CD14-positive monocyte (primary cell): ENCODE measurements around the gene CNGA3. TPM values are rescaled to one million over a fixed set of nuclear protein-coding genes. Genes with fewer than 3 reads are reported as not detected.

Source experiments
- DNase-seq, 3 donors: peaks; one replicate each; pipeline ENCODE4 v3.0.0-alpha.2; 2011 to 2022
- H2AFZ ChIP-seq: 2 replicates; pipeline ENCODE4 v1.6.0; 2012; ENCODE audit warnings: mild to moderate bottlenecking, low read depth, low read length, inconsistent platforms; ENCODE audit not compliant: insufficient read depth, poor library complexity, severe bottlenecking
- H3K27ac ChIP-seq, 2 donors: 1 replicate in 1 of 2; 2 replicates in 1 of 2; pipeline ENCODE4 v1.5.1; 2012 to 2013; ENCODE audit warnings: low read length in 2 of 2, control low read depth in 1 of 2, inconsistent platforms in 1 of 2, low read depth in 1 of 2, mild to moderate bottlenecking in 1 of 2
- H3K27me3 ChIP-seq, 2 donors: one replicate each; pipeline versions ENCODE4 v1.6.0 to v1.6.1; 2011 to 2013; ENCODE audit warnings: low read length in 2 of 2; ENCODE audit not compliant: control insufficient read depth in 2 of 2, insufficient read depth in 2 of 2
- H3K36me3 ChIP-seq, 2 donors: replicated peaks in 1 of 2; 1 replicate in 1 of 2; 2 replicates in 1 of 2; pipeline versions ENCODE4 v1.5.1 to v1.6.1; 2012 to 2013; ENCODE audit warnings: low read length in 2 of 2, control low read depth in 1 of 2, inconsistent platforms in 1 of 2, mild to moderate bottlenecking in 1 of 2; ENCODE audit not compliant: insufficient read depth in 2 of 2, control insufficient read depth in 1 of 2
- H3K4me1 ChIP-seq, 2 donors: 1 replicate in 1 of 2; 2 replicates in 1 of 2; pipeline versions ENCODE4 v1.5.1 to v1.6.1; 2012 to 2013; ENCODE audit warnings: low read length in 2 of 2, control low read depth in 1 of 2, inconsistent platforms in 1 of 2, mild to moderate bottlenecking in 1 of 2, moderate library complexity in 1 of 2; ENCODE audit not compliant: insufficient read depth in 2 of 2, control insufficient read depth in 1 of 2
- H3K4me2 ChIP-seq: replicated peaks from 2 replicates; pipeline ENCODE3; 2012; ENCODE audit warnings: low read length, moderate library complexity, mild to moderate bottlenecking; ENCODE audit not compliant: poor library complexity, severe bottlenecking; ENCODE audit errors: extremely low read depth
- H3K4me3 ChIP-seq, 3 experiments: fragments of 200-600 bp in 1 of 3; sonication (generic) in 1 of 3; replicated peaks in 1 of 3; 1 replicate in 2 of 3; 2 replicates in 1 of 3; pipeline ENCODE4 v1.5.1; 2011 to 2013; ENCODE audit warnings: low read length in 3 of 3, mild to moderate bottlenecking in 3 of 3, control low read depth in 2 of 3, low read depth in 2 of 3, inconsistent platforms in 1 of 3, moderate library complexity in 1 of 3
- H3K79me2 ChIP-seq: 2 replicates; pipeline ENCODE4 v1.6.0; 2012; ENCODE audit warnings: mild to moderate bottlenecking, control low read depth, inconsistent platforms, low read length, moderate library complexity; ENCODE audit not compliant: insufficient read depth
- H3K9ac ChIP-seq: 2 replicates; pipeline ENCODE4 v1.6.0; 2017; ENCODE audit warnings: low read length, mild to moderate bottlenecking; ENCODE audit not compliant: insufficient read depth, poor library complexity, severe bottlenecking
- H3K9me3 ChIP-seq, 2 donors: replicated peaks in 1 of 2; 1 replicate in 1 of 2; 2 replicates in 1 of 2; pipeline versions ENCODE4 v1.5.1 to v1.6.1; 2012 to 2013; ENCODE audit warnings: low read length in 2 of 2, control low read depth in 1 of 2; ENCODE audit not compliant: control insufficient read depth in 1 of 2, insufficient read depth in 1 of 2
- H4K20me1 ChIP-seq: 2 replicates; pipeline ENCODE4 v1.6.0; 2012; ENCODE audit warnings: mild to moderate bottlenecking, low read length, control low read depth, moderate library complexity; ENCODE audit not compliant: insufficient read depth
- H3K27ac Mint-ChIP-seq, 7 donors: one replicate each; pipeline ENCODE4 v1.8.0; 2020; ENCODE audit warnings: mild to moderate bottlenecking in 7 of 7, mixed read lengths in 7 of 7, moderate library complexity in 6 of 7, inconsistent platforms in 2 of 7
- H3K27me3 Mint-ChIP-seq, 3 donors: one replicate each; pipeline ENCODE4 v1.8.0; 2021 to 2022; ENCODE audit warnings: low read depth in 3 of 3, mild to moderate bottlenecking in 3 of 3, mixed read lengths in 3 of 3, moderate library complexity in 3 of 3, inconsistent platforms in 1 of 3
- H3K36me3 Mint-ChIP-seq, 2 donors: one replicate each; pipeline ENCODE4 v1.8.0; 2020; ENCODE audit warnings: mixed read lengths in 2 of 2, inconsistent platforms in 1 of 2, mild to moderate bottlenecking in 1 of 2
- H3K4me1 Mint-ChIP-seq: one replicate; pipeline ENCODE4 v1.8.0; 2020; ENCODE audit warnings: mild to moderate bottlenecking, mixed read lengths
- H3K4me3 Mint-ChIP-seq, 2 donors: one replicate each; pipeline ENCODE4 v1.8.0; 2020; ENCODE audit warnings: mild to moderate bottlenecking in 2 of 2, mixed read lengths in 2 of 2, moderate library complexity in 1 of 2
- H3K9me3 Mint-ChIP-seq, 7 donors: one replicate each; pipeline ENCODE4 v1.8.0; 2020 to 2022; ENCODE audit warnings: mixed read lengths in 7 of 7, mild to moderate bottlenecking in 6 of 7, moderate library complexity in 6 of 7, inconsistent platforms in 2 of 7
- CTCF ChIP-seq: fragments of 200-600 bp; IDR thresholded peaks from one replicate; pipeline ENCODE4 v1.8.0; 2022; ENCODE audit warnings: antibody characterized with exemption, mild to moderate bottlenecking
- WGBS: methylation state at CpG from one replicate; pipeline ENCODE4 v1.1.5; 2013; ENCODE audit warnings: missing lambda C conversion rate; ENCODE audit not compliant: insufficient coverage; 5-methylcytosine and 5-hydroxymethylcytosine counted together
- intact Hi-C, 2 donors: fragments of 100-400 bp; cut with micrococcal nuclease; formaldehyde crosslinking; loops; one replicate each; pipeline versions ENCODE4 v1.15.0 to v1.15.1; 2023
- polyA plus RNA-seq, 3 donors: library from polyadenylated mRNA; depleted of rRNA in 1 of 3; unstranded in 2 of 3; stranded (reverse) in 1 of 3; fragments of 300-500 nt in 2 of 3; fragments of >200 nt in 1 of 3; fragmentation: Illumina TruSeq in 2 of 3; gene quantifications; 1 replicate in 2 of 3; 2 replicates in 1 of 3; pipeline ENCODE4 v1.2.3, GENCODE V29; 2012 to 2021

Gene CNGA3
- polyA plus RNA-seq, 3 donors = not detected

- Mint-ChIP-seq H3K36me3 (no peaks in the 10 kb centered on the region), H3K9me3 (peaks cover 0 to 9% (median 0%) of the 10 kb centered on the region in 7 donors), H3K4me1 (no peaks in the 10 kb centered on the region), H3K27ac (no peak overlapping the region), H3K4me3 (no peak overlapping the region), H3K27me3 (peaks cover 14 to 27% (median 20%) of the 10 kb centered on the region in 3 donors)
- peaks cover 0 to 8% of the 10 kb centered on the region in 2 donors for H3K27me3 ChIP-seq
- H4K20me1 ChIP-seq = no peaks in the 10 kb centered on the region
- no peaks in the 10 kb centered on the region for H3K4me1 ChIP-seq
- no peak overlapping the region for H3K4me2 ChIP-seq
- TF ChIP-seq CTCF = no peak
- 84% methylated on average over 8 of the region's 11 CpGs for whole genome bisulfite sequencing
- H3K4me3 ChIP-seq = no peak overlapping the region
- DNase-seq = no peak
- no peaks in the 10 kb centered on the region for H3K36me3 ChIP-seq
- H2AFZ ChIP-seq = no peak overlapping the region
- H3K27ac ChIP-seq = no peak overlapping the region
- no peaks in the 10 kb centered on the region for H3K79me2 ChIP-seq
- intact Hi-C loops = no loop called here
- no peaks in the 10 kb centered on the region for H3K9me3 ChIP-seq
- no peak overlapping the region for H3K9ac ChIP-seq
Observed at GRCh38 chr2:98309580-98309979, 36.7 kb upstream of the CNGA3 start.

- no peak overlapping the region for H3K4me2 ChIP-seq
- no peak for TF ChIP-seq CTCF
- no peaks in the 10 kb centered on the region for H4K20me1 ChIP-seq
- intact Hi-C loops = no loop called here
- H3K4me3 Mint-ChIP-seq = no peak overlapping the region
- H3K9ac ChIP-seq = no peak overlapping the region
- H3K36me3 ChIP-seq = no peaks in the 10 kb centered on the region
- no peak overlapping the region for H3K27ac ChIP-seq
- H3K27me3 Mint-ChIP-seq = peaks cover 14 to 28% (median 23%) of the 10 kb centered on the region in 3 donors
- H3K4me1 Mint-ChIP-seq = no peaks in the 10 kb centered on the region
- no peak overlapping the region for H3K4me3 ChIP-seq
- no peaks in the 10 kb centered on the region for H3K9me3 ChIP-seq
- 77% methylated on average over 3 of the region's 4 CpGs for WGBS
- no peak for DNase-seq
- H3K79me2 ChIP-seq = no peaks in the 10 kb centered on the region
- H2AFZ ChIP-seq = no peak overlapping the region
- H3K27ac Mint-ChIP-seq = no peak overlapping the region
- H3K9me3 Mint-ChIP-seq = peaks cover 0 to 9% (median 0%) of the 10 kb centered on the region in 7 donors
- H3K36me3 Mint-ChIP-seq = no peaks in the 10 kb centered on the region
- no peaks in the 10 kb centered on the region for H3K4me1 ChIP-seq
- peaks cover 0 to 8% of the 10 kb centered on the region in 2 donors for H3K27me3 ChIP-seq
Observed at GRCh38 chr2:98310010-98310409, 36.2 kb upstream of the CNGA3 start.
